Cardiac muscle cell (in vitro differentiated cells and primary cell): ENCODE results near the gene MICB. TPM values are rescaled to one million over a fixed set of nuclear protein-coding genes. Genes with fewer than 3 reads are reported as not detected.

ENCODE experiments used
- DNase-seq, 2 donors: peaks; one replicate each; pipeline versions ENCODE4 v3.0.0 to v3.0.0-alpha.2; 2010 to 2017; ENCODE audit warnings: low read depth in 1 of 2, low spot score in 1 of 2
- H3K27ac ChIP-seq: fragments of 200-600 bp; sonication (generic); 2 replicates; pipeline ENCODE4 v1.5.1; 2016
- H3K27me3 ChIP-seq: fragments of 200-600 bp; sonication (generic); 2 replicates; pipeline ENCODE4 v1.6.0; 2016; ENCODE audit warnings: control low read depth
- H3K36me3 ChIP-seq: fragments of 200-600 bp; sonication (generic); 2 replicates; pipeline ENCODE4 v1.5.1; 2016; ENCODE audit warnings: control low read depth
- H3K4me1 ChIP-seq: fragments of 200-600 bp; sonication (generic); 2 replicates; pipeline ENCODE4 v1.8.1; 2017; ENCODE audit warnings: low read depth, mild to moderate bottlenecking, mixed run types
- H3K4me3 ChIP-seq: fragments of 200-600 bp; sonication (generic); 2 replicates; pipeline ENCODE4 v1.5.1; 2016; ENCODE audit warnings: mild to moderate bottlenecking
- H3K9me3 ChIP-seq: fragments of 200-600 bp; sonication (generic); 2 replicates; pipeline ENCODE4 v1.5.1; 2017; ENCODE audit warnings: low read depth, mild to moderate bottlenecking, control low read depth
- polyA plus RNA-seq: library from polyadenylated mRNA; unstranded; fragments of >200 nt; fragmentation: Nextera tagmentation; extraction: Ambion mirVana; gene quantifications from 2 replicates; pipeline ENCODE4 v1.2.1, GENCODE V29; 2016
- total RNA-seq: library from RNA; depleted of rRNA; stranded (reverse); fragments of >200 nt; gene quantifications from 2 replicates; pipeline ENCODE4 v1.2.3, GENCODE V29; 2016
- TF ChIP-seq, protein P1 (sequence below): IDR thresholded peaks from 2 replicates; pipeline ENCODE4 v1.5.1; 2012; ENCODE audit warnings: low read depth, mild to moderate bottlenecking, low read length

MICB gene
- total and polyA plus RNA-seq, 2 experiments from 2014 or later: 0.99 to 2.2 TPM

DNA sequence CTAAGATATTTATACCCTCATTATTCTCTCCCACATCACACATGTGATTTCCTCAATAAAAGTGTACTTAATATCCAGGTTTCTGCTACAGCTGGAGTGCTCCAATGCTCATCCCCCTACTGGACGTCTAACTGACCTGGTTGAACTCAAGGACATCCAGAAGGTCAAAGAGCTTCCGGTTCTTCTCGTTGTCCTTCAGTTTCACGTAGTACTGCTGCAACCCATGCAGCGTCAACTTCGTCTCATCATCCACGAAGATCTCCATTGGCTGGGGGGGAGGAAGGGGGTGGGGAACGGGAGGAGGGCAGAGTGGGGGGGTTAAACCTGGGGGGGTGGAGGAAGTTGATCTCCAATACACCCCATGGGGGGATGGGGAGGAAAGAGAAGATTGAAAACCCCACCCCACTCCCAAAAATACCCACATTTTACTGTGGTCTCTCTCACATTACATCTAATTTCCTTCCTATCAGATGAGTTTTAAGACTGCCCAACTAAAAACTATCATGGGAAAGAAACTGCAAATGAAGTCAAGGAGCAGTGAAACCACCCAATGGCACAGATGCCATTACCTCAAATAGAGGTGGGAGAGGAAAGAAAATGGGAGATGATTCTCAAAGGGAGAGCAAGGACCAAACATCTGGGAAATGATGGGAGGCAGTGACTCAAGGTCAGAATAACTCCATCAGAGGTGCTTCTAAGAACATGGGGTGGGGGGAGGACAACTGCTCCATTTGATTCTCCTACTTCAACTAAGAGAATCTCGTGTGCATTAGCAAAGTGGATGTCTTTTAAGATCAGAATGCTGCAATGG, 34.9 kb downstream of the MICB start:
- Histone ChIP-seq H3K36me3 (peaks cover 73% of the 10 kb centered on the region), H3K27ac (peak overlapping the region; percentile 68), H3K4me1 (no peaks in the 10 kb centered on the region), H3K4me3 (no peak overlapping the region), H3K9me3 (no peaks in the 10 kb centered on the region), H3K27me3 (no peaks in the 10 kb centered on the region)
- DNase-seq: no peak
- TF ChIP-seq, protein P1, sequence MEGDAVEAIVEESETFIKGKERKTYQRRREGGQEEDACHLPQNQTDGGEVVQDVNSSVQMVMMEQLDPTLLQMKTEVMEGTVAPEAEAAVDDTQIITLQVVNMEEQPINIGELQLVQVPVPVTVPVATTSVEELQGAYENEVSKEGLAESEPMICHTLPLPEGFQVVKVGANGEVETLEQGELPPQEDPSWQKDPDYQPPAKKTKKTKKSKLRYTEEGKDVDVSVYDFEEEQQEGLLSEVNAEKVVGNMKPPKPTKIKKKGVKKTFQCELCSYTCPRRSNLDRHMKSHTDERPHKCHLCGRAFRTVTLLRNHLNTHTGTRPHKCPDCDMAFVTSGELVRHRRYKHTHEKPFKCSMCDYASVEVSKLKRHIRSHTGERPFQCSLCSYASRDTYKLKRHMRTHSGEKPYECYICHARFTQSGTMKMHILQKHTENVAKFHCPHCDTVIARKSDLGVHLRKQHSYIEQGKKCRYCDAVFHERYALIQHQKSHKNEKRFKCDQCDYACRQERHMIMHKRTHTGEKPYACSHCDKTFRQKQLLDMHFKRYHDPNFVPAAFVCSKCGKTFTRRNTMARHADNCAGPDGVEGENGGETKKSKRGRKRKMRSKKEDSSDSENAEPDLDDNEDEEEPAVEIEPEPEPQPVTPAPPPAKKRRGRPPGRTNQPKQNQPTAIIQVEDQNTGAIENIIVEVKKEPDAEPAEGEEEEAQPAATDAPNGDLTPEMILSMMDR: no peak

DNA sequence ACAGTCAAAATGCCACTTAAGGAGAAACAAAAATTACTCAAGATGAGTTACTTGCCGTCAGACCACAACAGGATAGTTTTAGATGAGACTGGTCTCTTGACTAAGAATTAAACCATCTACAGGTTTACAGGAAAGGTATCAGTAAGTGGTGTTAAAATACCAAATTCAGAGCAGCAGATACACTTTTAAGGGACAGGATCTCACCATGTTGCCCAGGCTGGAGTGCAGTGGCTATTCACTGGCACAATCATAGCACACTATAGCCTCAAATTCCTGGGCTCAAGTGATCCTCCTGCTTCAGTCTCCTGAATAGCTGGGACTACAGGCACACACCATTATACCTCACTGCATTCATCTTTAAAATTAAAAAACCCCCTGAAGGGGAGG, 35.5 kb downstream of the MICB start:
- Histone ChIP-seq H3K4me3 (no peak overlapping the region), H3K4me1 (no peaks in the 10 kb centered on the region), H3K9me3 (no peaks in the 10 kb centered on the region), H3K36me3 (peaks cover 77% of the 10 kb centered on the region), H3K27ac (peak overlapping the region; percentile 68), H3K27me3 (no peaks in the 10 kb centered on the region)
- TF ChIP-seq, protein P1: no peak
- DNase-seq: no peak

DNA sequence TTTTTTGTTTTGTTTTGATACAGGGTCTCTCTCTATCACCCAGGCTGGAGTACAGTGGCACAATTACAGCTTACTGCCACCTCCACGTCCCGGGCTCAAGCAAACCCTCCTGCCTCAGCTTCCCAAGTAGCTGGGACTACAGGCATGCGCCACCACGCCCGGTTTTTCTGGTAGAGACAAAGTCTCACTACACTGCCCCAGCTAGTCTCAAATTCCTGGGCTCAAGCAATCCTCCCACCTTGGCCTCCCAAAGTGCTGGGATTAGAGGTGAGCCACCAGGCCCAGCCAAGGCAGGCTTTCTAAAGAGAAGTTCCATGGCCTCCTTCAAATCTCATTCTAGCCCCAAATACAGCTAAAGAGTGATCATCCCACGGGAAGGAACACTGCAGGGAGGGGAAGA, 36.1 kb downstream of the MICB start:
- no peak for DNase-seq
- Histone ChIP-seq H3K4me1 (no peaks in the 10 kb centered on the region), H3K27ac (no peak overlapping the region), H3K36me3 (peaks cover 83% of the 10 kb centered on the region), H3K27me3 (no peaks in the 10 kb centered on the region), H3K4me3 (no peak overlapping the region), H3K9me3 (no peaks in the 10 kb centered on the region)
- TF ChIP-seq, protein P1: no peak

DNA sequence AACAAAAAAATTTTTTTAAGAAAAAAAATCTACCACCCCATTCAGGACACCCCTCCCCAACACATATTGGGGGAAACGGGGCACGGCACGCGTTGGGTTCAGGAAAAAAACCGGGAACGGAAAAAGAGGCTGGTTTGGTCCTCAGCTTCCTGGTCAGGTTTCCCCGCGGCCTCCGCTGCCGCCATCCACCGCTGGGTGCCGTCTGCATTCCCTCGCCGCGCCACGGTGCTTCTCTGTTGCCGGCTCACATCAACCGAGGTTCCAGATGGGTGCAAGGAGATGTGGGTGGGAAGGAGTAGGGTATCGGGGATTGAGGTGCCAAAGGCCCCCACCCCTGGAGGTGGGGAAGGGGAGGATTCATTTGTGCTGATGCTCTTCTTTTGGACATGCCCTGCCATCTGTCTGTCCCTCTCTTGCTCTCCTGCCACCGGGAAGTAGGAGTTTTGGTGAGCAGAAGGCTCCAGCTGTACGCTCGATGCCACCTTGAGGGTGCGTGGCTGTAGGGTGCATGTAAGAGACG, 36.6 kb downstream of the MICB start:
- DNase-seq: no peak
- TF ChIP-seq, protein P1: no peak

DNA sequence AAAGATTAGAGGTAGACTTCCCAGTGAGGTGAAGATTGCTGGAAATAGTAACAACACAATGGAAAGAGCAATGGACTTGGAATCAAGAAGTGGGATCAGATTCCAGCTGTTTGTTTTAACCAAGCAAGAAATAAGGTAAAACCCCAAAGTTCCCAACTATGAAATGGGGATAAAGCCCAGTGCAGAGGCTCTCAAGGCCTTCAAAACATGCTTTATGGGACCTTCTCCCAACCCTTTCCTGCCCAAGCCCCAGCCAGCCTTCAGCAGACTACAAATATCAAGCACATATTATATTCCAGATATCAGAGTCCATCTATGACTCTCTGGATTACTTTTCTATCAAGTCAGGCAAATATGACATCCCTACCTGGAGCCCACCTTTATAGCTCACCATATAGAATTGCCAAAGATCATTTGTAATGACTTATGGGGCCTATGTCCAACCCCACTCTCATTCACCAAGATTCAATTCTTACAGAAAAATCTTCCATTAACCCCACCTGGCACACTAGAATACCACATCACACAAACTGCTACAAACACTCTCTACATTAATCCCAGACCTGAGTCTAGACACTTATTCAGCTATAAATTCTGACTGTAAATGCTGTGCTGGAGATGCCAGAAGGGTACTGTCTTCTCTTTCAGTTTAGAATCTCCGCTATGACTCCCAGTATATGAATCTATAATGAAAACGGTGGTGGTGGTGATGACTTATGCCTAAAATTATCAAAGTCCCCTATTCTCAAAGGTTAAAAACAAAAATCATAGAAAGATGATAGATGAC, 37.8 kb downstream of the MICB start:
- H3K4me3 ChIP-seq: no peak overlapping the region
- TF ChIP-seq, protein P1: no peak
- no peaks in the 10 kb centered on the region for H3K27me3 ChIP-seq
- H3K4me1 ChIP-seq: peaks cover 15% of the 10 kb centered on the region
- DNase-seq: no peak
- peaks cover 91% of the 10 kb centered on the region for H3K36me3 ChIP-seq
- no peak overlapping the region for H3K27ac ChIP-seq
- no peaks in the 10 kb centered on the region for H3K9me3 ChIP-seq

More for the DNA sequence above, 36.6 kb downstream of the MICB start:
- Histone ChIP-seq H3K27ac (no peak overlapping the region), H3K27me3 (no peaks in the 10 kb centered on the region), H3K9me3 (no peaks in the 10 kb centered on the region), H3K36me3 (peaks cover 88% of the 10 kb centered on the region), H3K4me3 (no peak overlapping the region), H3K4me1 (peaks cover 4% of the 10 kb centered on the region)
